Endometrial microvascular endothelial cells (primary cell): ENCODE results near the gene JMJD1C. TPM values are rescaled to one million over a fixed set of nuclear protein-coding genes. Genes with fewer than 3 reads are reported as not detected.

Source experiments
- in situ Hi-C: cut with HindIII; loops from 2 replicates; pipeline ENCODE4 v1.10.0; 2017; ENCODE audit warnings: low sequenced_read_pairs, low pct_unique_long_range_greater_than_20kb; ENCODE audit errors: inconsistent ontology term
- total RNA-seq: library from RNA; depleted of rRNA; stranded (reverse); fragments of >200 nt; gene quantifications from one replicate; pipeline ENCODE4 v1.2.3, GENCODE V29; 2015; ENCODE audit errors: inconsistent ontology term

JMJD1C gene
- total RNA-seq, 1 donor from 2014 or later: 82.5 TPM

GRCh38 chr10:63217120-63217605 is 248.6 kb downstream of the JMJD1C start:
- in situ Hi-C loops: no loop called here

DNA sequence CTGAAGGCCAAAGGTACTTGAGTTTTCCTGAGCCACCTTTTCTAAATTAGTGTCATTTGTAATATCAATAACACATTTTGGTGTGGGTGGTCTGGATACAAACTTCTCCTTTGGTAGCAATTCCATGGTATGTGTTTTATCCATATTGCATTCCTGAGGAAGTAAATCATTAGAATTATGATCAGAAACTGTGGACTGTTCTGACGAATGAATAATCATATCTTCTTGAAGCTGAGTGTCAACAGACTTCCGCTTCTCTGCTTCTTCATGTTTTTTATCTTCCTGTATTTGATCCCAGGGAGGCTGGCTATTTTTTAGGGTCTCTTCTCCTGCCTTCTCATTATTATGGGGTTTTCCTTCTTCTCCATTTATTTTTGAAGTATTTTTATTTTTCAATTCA is 251.2 kb downstream of the JMJD1C start:
- in situ Hi-C loops: no loop called here

DNA sequence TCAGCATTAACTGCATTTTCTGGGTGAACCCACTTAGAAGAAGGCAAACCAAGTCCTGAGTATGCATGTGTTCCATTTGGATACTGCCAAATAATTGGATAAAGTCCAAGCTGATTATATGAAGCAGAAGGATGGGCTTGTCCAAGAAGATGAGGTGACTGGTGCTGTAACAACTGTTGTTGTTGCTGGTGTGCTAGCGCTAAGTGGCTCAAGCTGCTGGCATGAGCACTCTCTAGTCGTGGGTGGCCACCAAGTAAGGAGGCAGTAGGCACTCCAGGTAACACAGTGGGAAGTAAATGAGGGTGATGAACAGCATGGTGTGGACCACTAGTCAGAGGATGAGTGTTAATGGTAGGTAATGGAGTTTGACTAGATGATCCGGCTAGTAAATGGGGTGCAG is 252.3 kb downstream of the JMJD1C start:
- in situ Hi-C loops: no loop called here

DNA sequence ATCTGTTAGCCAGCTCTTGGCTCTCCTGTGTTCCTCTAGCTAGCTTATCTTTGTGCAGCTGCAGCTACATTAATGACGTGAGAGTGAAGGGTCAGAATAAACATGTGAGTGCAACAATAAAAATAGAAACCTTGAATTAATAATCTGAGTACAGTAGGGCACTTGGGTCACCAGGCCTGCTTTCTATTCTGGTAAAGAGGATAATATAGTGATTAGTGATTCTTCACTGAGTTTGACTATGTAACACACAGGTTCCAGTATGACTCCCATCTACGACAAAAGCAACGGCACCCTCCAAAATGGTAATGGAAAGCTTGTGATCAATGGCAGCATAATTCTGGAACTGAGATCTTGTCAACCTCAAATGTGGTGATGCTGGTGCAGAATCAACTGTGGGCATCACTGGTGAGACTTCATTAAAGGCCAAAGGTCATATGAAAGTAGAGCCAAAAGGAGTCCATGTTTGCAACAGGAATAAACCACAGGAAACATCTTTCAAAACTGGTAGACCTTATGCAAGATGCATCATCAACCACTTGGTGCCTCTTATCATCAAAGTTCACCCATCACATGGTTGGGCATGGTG is 255.1 kb downstream of the JMJD1C start:
- in situ Hi-C loops: no loop called here

DNA sequence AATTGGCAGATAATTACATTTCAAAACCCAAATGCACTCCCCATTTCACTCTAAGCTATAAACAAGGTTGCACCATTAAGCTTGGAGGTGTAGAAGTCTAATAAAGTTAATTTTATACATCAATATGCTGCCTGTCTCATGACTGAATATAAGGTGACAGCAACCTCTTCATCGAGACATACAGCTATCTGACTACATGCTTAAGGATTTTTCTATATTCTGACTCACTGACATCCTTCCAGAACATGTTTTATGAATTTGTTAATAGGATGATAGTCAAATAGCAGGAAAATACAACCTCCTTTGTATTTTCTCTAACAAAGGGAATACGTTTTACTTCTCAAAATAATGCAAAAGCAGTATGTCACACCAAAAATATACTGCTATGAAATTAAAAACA is 256.1 kb downstream of the JMJD1C start:
- in situ Hi-C loops: loop anchor here (5.0 kb wide), 2 partner anchors 303 to 513 kb away; no protein-coding TSS in a partner anchor

DNA sequence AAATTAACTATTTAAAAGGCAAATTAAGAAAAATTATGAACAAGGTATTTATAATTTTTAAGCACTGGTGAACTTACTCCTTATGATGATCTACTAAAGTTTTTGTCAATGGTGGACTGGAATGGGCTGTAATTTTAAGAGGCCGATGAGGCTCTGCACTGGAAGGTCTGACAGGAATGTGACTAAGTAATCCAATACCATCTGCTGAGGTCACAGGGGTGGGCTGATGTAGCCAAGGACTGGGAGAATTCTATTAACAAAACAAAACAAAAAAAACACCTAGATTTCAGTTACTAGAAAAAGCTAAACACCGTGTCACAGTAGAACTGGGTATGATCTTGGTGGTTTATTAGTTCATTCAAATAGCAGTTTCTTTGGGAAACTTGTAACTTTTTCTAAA is 256.8 kb downstream of the JMJD1C start:
- in situ Hi-C loops: loop anchor here (5.0 kb wide), 2 partner anchors 303 to 513 kb away; no protein-coding TSS in a partner anchor

- in situ Hi-C loops: loop anchor here (5.0 kb wide), 2 partner anchors 305 to 515 kb away; no protein-coding TSS in a partner anchor
Observed at GRCh38 chr10:63206997-63207811, 258.6 kb downstream of the JMJD1C start.

- in situ Hi-C loops: loop anchor here (5.0 kb wide), 2 partner anchors 306 to 516 kb away; no protein-coding TSS in a partner anchor
Observed at GRCh38 chr10:63206576-63206975, 259.2 kb downstream of the JMJD1C start.

DNA sequence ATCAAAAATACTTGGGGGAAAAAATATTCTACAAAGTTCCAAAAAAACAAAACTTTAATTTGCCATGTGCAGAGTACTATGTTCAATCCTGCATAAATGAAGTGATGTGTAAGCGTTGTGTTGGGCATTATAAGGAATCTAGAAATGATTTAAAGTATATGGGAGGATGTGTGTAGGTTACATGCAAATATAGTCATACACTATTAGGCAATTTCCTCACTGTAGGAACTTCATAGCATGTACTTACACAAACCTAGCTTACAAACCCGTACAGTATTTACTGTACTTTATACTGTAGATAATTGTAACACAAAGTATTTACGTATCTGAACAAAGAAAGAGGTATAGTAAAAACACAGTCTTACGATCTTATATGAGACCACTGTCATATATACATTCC is 260.4 kb downstream of the JMJD1C start:
- in situ Hi-C loops: loop anchor here (5.0 kb wide), 2 partner anchors 307 to 517 kb away; no protein-coding TSS in a partner anchor

DNA sequence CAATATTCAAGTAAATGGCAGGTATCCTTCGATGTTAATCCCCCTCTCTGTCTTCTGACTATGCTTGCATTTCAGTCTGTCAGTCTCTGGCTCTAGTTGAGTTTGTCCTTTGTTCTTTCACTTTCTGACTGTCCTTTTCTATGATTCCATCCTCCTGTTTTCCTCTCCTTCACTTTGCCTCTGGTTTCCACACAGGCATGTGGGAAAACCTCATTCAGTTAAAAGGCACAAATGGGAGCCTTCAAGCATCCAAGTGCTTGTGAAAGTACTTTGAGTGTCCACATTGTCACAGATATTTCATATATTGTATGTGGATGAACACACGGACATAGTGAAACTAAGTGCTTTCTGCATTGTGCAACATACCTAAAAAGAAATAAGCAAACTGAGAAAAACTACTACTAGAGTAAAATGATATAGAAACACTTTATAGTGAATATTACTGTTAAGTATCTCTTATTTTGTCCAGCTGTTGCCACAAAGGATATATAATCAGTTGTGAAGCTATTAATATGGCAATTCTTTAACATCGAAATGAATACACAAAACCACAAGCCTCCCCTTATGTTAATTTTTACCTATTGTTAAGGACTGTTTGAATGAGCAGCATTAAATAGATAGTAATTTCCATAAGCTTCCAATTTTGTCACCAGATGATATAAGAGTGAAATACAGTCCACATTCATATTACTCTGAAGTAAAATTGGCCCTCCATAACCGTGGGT is 260.9 kb downstream of the JMJD1C start:
- in situ Hi-C loops: loop anchor here (5.0 kb wide), 2 partner anchors 307 to 517 kb away; no protein-coding TSS in a partner anchor

GRCh38 chr10:63201118-63201517 is 264.7 kb downstream of the JMJD1C start:
- in situ Hi-C loops: no loop called here

GRCh38 chr10:63200431-63200830 is 265.3 kb downstream of the JMJD1C start:
- in situ Hi-C loops: no loop called here

GRCh38 chr10:63199716-63200115 is 266.1 kb downstream of the JMJD1C start:
- in situ Hi-C loops: no loop called here

GRCh38 chr10:63197344-63198092 is 268.3 kb downstream of the JMJD1C start:
- in situ Hi-C loops: no loop called here

DNA sequence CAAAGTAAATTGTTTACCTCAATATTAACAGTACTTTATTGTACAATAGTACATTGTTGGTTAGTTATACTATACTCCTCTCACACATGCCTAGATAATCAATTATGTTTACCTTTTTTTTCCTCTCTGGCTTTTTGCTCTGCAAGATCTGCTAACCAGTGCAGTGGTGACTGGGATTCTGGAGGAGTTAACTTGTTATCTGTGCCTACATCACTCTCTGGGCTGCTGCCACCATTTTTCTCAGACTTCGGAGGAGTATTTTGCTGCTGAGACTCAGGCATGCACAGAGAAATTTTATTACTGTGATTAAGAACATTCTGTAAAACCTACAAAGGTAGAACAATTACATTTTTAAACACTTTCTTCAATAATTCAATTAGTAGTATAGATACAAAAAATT is 273.0 kb downstream of the JMJD1C start:
- in situ Hi-C loops: no loop called here

- in situ Hi-C loops: no loop called here
Observed at GRCh38 chr10:63175534-63175933, 290.2 kb downstream of the JMJD1C start.

DNA sequence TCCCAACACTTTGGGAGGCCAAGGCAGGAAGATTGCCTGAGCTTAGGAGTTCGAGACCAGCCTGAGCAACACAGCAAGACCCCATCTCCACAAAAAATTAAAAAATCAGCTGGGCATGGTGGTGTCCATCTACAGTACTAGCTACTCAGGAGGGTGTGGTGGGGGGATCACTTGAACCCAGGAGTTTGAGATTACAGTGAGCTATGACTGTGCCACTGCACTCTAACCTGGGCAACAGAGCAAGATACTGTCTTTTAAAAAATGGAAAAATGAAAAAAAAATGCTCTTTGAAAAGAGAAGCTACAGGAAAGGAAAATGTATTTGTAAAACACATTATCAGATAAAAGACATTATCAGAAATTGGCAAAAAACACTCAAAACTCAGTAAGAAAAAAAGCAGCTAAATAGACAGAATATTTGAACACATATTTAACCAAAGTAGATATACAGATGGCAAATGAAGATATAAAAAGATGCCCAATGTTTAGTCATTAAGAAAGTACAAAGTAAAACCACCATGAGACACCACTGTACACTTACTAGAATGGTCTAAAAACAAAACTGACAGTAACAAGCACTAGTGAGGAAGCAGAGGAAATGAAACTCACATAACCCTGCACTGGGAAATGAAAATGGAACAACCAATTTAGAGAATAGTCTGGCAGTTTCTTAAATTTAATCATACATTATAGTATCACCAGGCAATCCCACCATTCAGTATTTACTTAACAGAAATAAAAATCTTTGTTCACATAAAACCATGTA is 292.1 kb downstream of the JMJD1C start:
- in situ Hi-C loops: loop anchor here (25.0 kb wide), 1 partner anchor 439 kb away; no protein-coding TSS in a partner anchor

DNA sequence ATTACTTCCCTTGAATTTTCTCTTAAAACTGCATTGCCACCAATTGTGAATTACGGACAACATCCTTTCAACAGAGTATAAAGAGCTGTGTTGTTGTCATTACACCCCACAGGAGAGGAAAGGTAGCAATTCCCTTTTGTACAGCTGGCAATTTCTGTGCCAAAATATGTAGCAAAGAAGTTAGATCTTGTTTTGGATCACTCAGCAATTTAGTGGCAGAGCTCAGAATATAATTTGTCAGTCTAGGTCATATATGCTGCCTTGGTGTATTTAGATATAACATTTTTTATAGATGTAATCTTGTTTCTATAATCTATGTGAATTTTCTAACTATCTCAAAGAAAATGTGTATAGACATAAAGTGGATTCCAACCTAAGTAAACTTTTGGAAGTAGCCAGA is 293.9 kb downstream of the JMJD1C start:
- in situ Hi-C loops: loop anchor here (25.0 kb wide), 1 partner anchor 440 kb away; no protein-coding TSS in a partner anchor
